Tibial nerve (tissue), 4 donors: ENCODE measurements around the gene SKOR1. TPM values are rescaled to one million over a fixed set of nuclear protein-coding genes. Genes with fewer than 3 reads are reported as not detected.

Experiments
- DNase-seq, 2 donors: peaks; one replicate each; pipeline ENCODE4 v3.0.0-alpha.2; 2019; ENCODE audit warnings: low spot score in 2 of 2
- H3K27ac ChIP-seq, 4 donors: fragments of 200-600 bp; sonication (generic) in 3 of 4; one replicate each; pipeline ENCODE4 v1.5.1; 2017 to 2019; ENCODE audit warnings: mild to moderate bottlenecking in 1 of 4
- H3K27me3 ChIP-seq, 2 donors: fragments of 200-600 bp; sonication (generic) in 1 of 2; one replicate each; pipeline versions ENCODE4 v1.5.1 to v1.6.0; 2017 to 2019
- H3K36me3 ChIP-seq, 3 donors: fragments of 200-600 bp; sonication (generic); one replicate each; pipeline ENCODE4 v1.5.1; 2018 to 2019
- H3K4me1 ChIP-seq, 4 donors: fragments of 200-600 bp; sonication (generic) in 3 of 4; one replicate each; pipeline ENCODE4 v1.5.1; 2017 to 2019
- H3K4me3 ChIP-seq, 4 donors: fragments of 200-600 bp; sonication (generic) in 3 of 4; one replicate each; pipeline ENCODE4 v1.5.1; 2017 to 2019; ENCODE audit warnings: mild to moderate bottlenecking in 1 of 4, moderate library complexity in 1 of 4
- H3K9me3 ChIP-seq, 4 donors: fragments of 200-600 bp; sonication (generic) in 3 of 4; one replicate each; pipeline ENCODE4 v1.5.1; 2017 to 2019
- CTCF ChIP-seq, 5 experiments: fragments of 200-600 bp in 3 of 5; fragments of 450-650 bp in 2 of 5; sonication (generic) in 3 of 5; IDR thresholded peaks; one replicate each; pipeline ENCODE4 v1.5.1; 2016 to 2019; ENCODE audit warnings: antibody characterized with exemption in 5 of 5, mild to moderate bottlenecking in 3 of 5, moderate library complexity in 2 of 5
- EP300 ChIP-seq, 2 donors: sonication (generic); formaldehyde crosslinking; IDR thresholded peaks; one replicate each; pipeline ENCODE4 v1.6.1; 2017; ENCODE audit warnings: antibody characterized with exemption in 2 of 2, mild to moderate bottlenecking in 1 of 2
- POLR2A ChIP-seq, 2 donors: fragments of 450-650 bp; IDR thresholded peaks; one replicate each; pipeline ENCODE4 v1.6.1; 2017; ENCODE audit warnings: antibody characterized with exemption in 2 of 2, mild to moderate bottlenecking in 2 of 2, moderate library complexity in 2 of 2
- WGBS, 2 donors: methylation state at CpG; one replicate each; pipeline ENCODE4 v1.1.5; 2018; 5-methylcytosine and 5-hydroxymethylcytosine counted together
- total RNA-seq, 4 donors: library from RNA; depleted of rRNA; stranded (reverse); fragments of >200 nt; gene quantifications; one replicate each; pipeline ENCODE4 v1.1.0, GENCODE V29; 2016

The SKOR1 gene
- total RNA-seq, 4 donors from 2014 or later = 0.42 to 1.5 (median 0.82) TPM

GRCh38 chr15:67873777-67874176 lies 48.5 kb downstream of the SKOR1 start:
- Histone ChIP-seq H3K27ac (no peak overlapping the region), H3K4me3 (no peak overlapping the region), H3K4me1 (no peaks in the 10 kb centered on the region), H3K9me3 (peaks cover 0 to 19% (median 0%) of the 10 kb centered on the region in 4 donors), H3K36me3 (no peaks in the 10 kb centered on the region), H3K27me3 (no peaks in the 10 kb centered on the region)
- no peak for DNase-seq
- TF ChIP-seq EP300 (IDR thresholded peaks at IDR 0.05) = no peak
- 95 to 96% methylated on average over 3 of the region's 3 CpGs for whole genome bisulfite sequencing, 2 donors

- H3K4me3 ChIP-seq = no peak overlapping the region
- H3K9me3 ChIP-seq = peaks cover 0 to 2% (median 0%) of the 10 kb centered on the region in 4 donors
- 88 to 92% methylated on average over 2 of the region's 2 CpGs for WGBS, 2 donors
- TF ChIP-seq CTCF (IDR thresholded peaks at IDR 0.05) = no peak
- no peak for TF ChIP-seq POLR2A (IDR thresholded peaks at IDR 0.05)
- TF ChIP-seq EP300 (IDR thresholded peaks at IDR 0.05) = no peak
- H3K27ac ChIP-seq = no peak overlapping the region
- no peak for DNase-seq
- H3K36me3 ChIP-seq = no peaks in the 10 kb centered on the region
- no peaks in the 10 kb centered on the region for H3K27me3 ChIP-seq
- H3K4me1 ChIP-seq = peaks cover 0 to 26% (median 3%) of the 10 kb centered on the region in 4 donors
Observed at GRCh38 chr15:67878712-67879206, 53.5 kb downstream of the SKOR1 start.

GRCh38 chr15:67879440-67880129 lies 54.3 kb downstream of the SKOR1 start:
- H3K36me3 ChIP-seq = no peaks in the 10 kb centered on the region
- peak overlapping the region in 1 of 4 donors; percentile 3 for H3K27ac ChIP-seq
- TF ChIP-seq POLR2A (IDR thresholded peaks at IDR 0.05) = no peak
- TF ChIP-seq CTCF (IDR thresholded peaks at IDR 0.05) = no peak
- 79 to 92% methylated on average over 11 of the region's 11 CpGs for WGBS, 2 donors
- peaks cover 0 to 35% (median 10%) of the 10 kb centered on the region in 4 donors for H3K4me1 ChIP-seq
- H3K27me3 ChIP-seq = no peaks in the 10 kb centered on the region
- H3K9me3 ChIP-seq = no peaks in the 10 kb centered on the region
- no peak for DNase-seq
- no peak overlapping the region for H3K4me3 ChIP-seq

- H3K4me3 ChIP-seq = no peak overlapping the region
- H3K27me3 ChIP-seq = no peaks in the 10 kb centered on the region
- H3K36me3 ChIP-seq = no peaks in the 10 kb centered on the region
- no peak for DNase-seq
- TF ChIP-seq EP300 (IDR thresholded peaks at IDR 0.05) = no peak
- TF ChIP-seq POLR2A (IDR thresholded peaks at IDR 0.05) = no peak
- TF ChIP-seq CTCF (IDR thresholded peaks at IDR 0.05) = no peak
- H3K27ac ChIP-seq = peak overlapping the region in 2 of 4 donors; percentile 6 to 41
- H3K9me3 ChIP-seq = no peaks in the 10 kb centered on the region
- WGBS, 2 donors = 72 to 75% methylated on average over 3 of the region's 3 CpGs
- H3K4me1 ChIP-seq = peaks cover 0 to 44% (median 20%) of the 10 kb centered on the region in 4 donors
Observed at GRCh38 chr15:67880651-67881182, 55.4 kb downstream of the SKOR1 start.

DNA sequence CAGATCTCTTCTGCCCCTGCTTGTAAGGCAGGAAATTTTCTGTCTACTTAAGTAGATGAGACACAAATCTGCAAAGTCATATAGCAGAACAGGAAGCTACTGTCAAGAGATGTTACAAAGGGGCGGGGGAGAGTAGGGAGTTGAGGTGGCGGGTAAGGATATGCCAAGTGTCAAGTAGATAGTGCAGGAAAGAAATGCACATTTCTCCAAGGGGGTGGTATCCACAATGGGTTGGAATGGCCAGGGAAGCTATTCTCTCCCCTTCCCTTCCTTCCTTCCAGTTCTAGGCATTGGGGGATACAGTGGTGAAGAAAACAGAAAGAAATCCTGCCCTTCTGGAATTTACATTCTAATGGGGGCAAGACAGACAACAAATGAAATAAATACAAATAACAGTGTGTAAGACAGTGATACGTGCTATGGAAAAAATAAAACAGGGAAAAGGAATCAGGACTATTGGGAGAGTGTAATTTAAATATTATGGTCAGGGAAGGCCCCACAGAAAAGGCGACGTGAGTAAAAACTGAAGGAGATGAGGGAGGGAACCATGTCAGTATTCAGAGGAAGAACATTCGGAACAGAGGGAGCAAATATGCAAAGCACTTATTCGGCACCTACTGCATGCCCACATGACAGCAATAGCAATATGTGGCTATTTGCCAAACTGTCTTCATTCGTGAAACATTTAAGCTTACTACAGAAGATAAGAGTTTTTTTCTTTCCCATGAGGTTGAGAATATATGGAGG lies 57.4 kb downstream of the SKOR1 start:
- H3K4me1 ChIP-seq = peaks cover 0 to 50% (median 20%) of the 10 kb centered on the region in 4 donors
- H3K4me3 ChIP-seq = no peak overlapping the region
- DNase-seq = no peak
- H3K9me3 ChIP-seq = no peaks in the 10 kb centered on the region
- H3K36me3 ChIP-seq = no peaks in the 10 kb centered on the region
- no peak for TF ChIP-seq CTCF (IDR thresholded peaks at IDR 0.05)
- TF ChIP-seq POLR2A (IDR thresholded peaks at IDR 0.05) = no peak
- no peak for TF ChIP-seq EP300 (IDR thresholded peaks at IDR 0.05)
- WGBS, 2 donors = 57 to 65% methylated on average over 8 of the region's 8 CpGs
- no peaks in the 10 kb centered on the region for H3K27me3 ChIP-seq
- H3K27ac ChIP-seq = peak overlapping the region; percentile 79 to 92 (median 88)
